Right atrium auricular region (tissue), 2 donors: ENCODE measurements around the gene GJA3. TPM values are rescaled to one million over a fixed set of nuclear protein-coding genes. Genes with fewer than 3 reads are reported as not detected.

Source experiments
- DNase-seq: peaks from one replicate; pipeline ENCODE4 v3.0.0-alpha.2; 2019; ENCODE audit warnings: low spot score
- H3K27ac ChIP-seq, 2 donors: fragments of 200-600 bp; sonication (generic); 1 replicate in 1 of 2; 2 replicates in 1 of 2; pipeline ENCODE4 v1.5.1; 2016 to 2019
- H3K27me3 ChIP-seq, 2 donors: fragments of 200-600 bp; sonication (generic); one replicate each; pipeline versions ENCODE4 v1.5.1 to v1.6.0; 2017 to 2019
- H3K36me3 ChIP-seq: fragments of 200-600 bp; sonication (generic); one replicate; pipeline ENCODE4 v1.5.1; 2016
- H3K4me1 ChIP-seq, 2 donors: fragments of 200-600 bp; sonication (generic); one replicate each; pipeline versions ENCODE4 v1.5.1 to v1.6.0; 2017 to 2019
- H3K4me3 ChIP-seq, 2 donors: fragments of 200-600 bp; sonication (generic); 1 replicate in 1 of 2; 2 replicates in 1 of 2; pipeline ENCODE4 v1.5.1; 2017 to 2019; ENCODE audit warnings: mild to moderate bottlenecking in 1 of 2, moderate library complexity in 1 of 2
- H3K9me3 ChIP-seq, 2 donors: fragments of 200-600 bp; sonication (generic); one replicate each; pipeline ENCODE4 v1.5.1; 2019
- CTCF ChIP-seq, 2 donors: fragments of 200-600 bp; sonication (generic); IDR thresholded peaks; one replicate each; pipeline ENCODE4 v1.5.1; 2019; ENCODE audit warnings: antibody characterized with exemption in 2 of 2
- total RNA-seq, 2 donors: library from RNA; depleted of rRNA; stranded (reverse); fragments of >200 nt; gene quantifications; one replicate each; pipeline ENCODE4 v1.1.0, GENCODE V29; 2016

The GJA3 gene
- total RNA-seq, 2 donors from 2014 or later: 3.2 to 8.5 TPM

GRCh38 chr13:20192158-20192835, 31.4 kb upstream of the GJA3 start:
- Histone ChIP-seq H3K9me3 (no peaks in the 10 kb centered on the region), H3K4me3 (peak overlapping the region; percentile 44 to 64), H3K27ac (no peak overlapping the region), H3K36me3 (no peaks in the 10 kb centered on the region), H3K27me3 (peaks cover 5 to 24% of the 10 kb centered on the region in 2 donors), H3K4me1 (peaks cover 0 to 30% of the 10 kb centered on the region in 2 donors)
- no peak for DNase-seq
- no peak for TF ChIP-seq CTCF (IDR thresholded peaks at IDR 0.05)

GRCh38 chr13:20191311-20192157, 30.7 kb upstream of the GJA3 start:
- Histone ChIP-seq H3K4me3 (peak overlapping the region; percentile 44 to 64), H3K27me3 (peaks cover 5 to 24% of the 10 kb centered on the region in 2 donors), H3K36me3 (no peaks in the 10 kb centered on the region), H3K9me3 (no peaks in the 10 kb centered on the region), H3K27ac (no peak overlapping the region), H3K4me1 (peaks cover 0 to 30% of the 10 kb centered on the region in 2 donors)
- no peak for TF ChIP-seq CTCF (IDR thresholded peaks at IDR 0.05)
- no peak for DNase-seq

- Histone ChIP-seq H3K36me3 (no peaks in the 10 kb centered on the region), H3K27me3 (peaks cover 5 to 23% of the 10 kb centered on the region in 2 donors), H3K4me1 (peaks cover 0 to 30% of the 10 kb centered on the region in 2 donors), H3K4me3 (no peak overlapping the region), H3K9me3 (no peaks in the 10 kb centered on the region), H3K27ac (no peak overlapping the region)
- TF ChIP-seq CTCF (IDR thresholded peaks at IDR 0.05): no peak
- DNase-seq: no peak
Observed at GRCh38 chr13:20190481-20191310, 29.8 kb upstream of the GJA3 start.

- DNase-seq: no peak
- Histone ChIP-seq H3K9me3 (no peaks in the 10 kb centered on the region), H3K4me1 (peaks cover 0 to 30% of the 10 kb centered on the region in 2 donors), H3K36me3 (no peaks in the 10 kb centered on the region), H3K27ac (no peak overlapping the region), H3K27me3 (peaks cover 5 to 17% of the 10 kb centered on the region in 2 donors), H3K4me3 (no peak overlapping the region)
- TF ChIP-seq CTCF (IDR thresholded peaks at IDR 0.05): no peak
Observed at GRCh38 chr13:20190076-20190475, 29.2 kb upstream of the GJA3 start.

- DNase-seq: no peak
- peaks cover 5 to 15% of the 10 kb centered on the region in 2 donors for H3K27me3 ChIP-seq
- no peak for TF ChIP-seq CTCF (IDR thresholded peaks at IDR 0.05)
- no peaks in the 10 kb centered on the region for H3K36me3 ChIP-seq
- H3K9me3 ChIP-seq: no peaks in the 10 kb centered on the region
- peaks cover 0 to 25% of the 10 kb centered on the region in 2 donors for H3K4me1 ChIP-seq
- no peak overlapping the region for H3K27ac ChIP-seq
- H3K4me3 ChIP-seq: no peak overlapping the region
Observed at GRCh38 chr13:20188667-20189553, 28.1 kb upstream of the GJA3 start.
